HEK293 (cell line): ENCODE measurements around the gene SYNGR4.
A peak's percentile ranks its signal among the peaks of the same experiment; 100 is the strongest.

ENCODE experiments used
- ATF2 ChIP-seq: fragments of 450-650 bp; formaldehyde crosslinking; IDR thresholded peaks from 2 replicates; pipeline ENCODE4 v1.5.1; 2016; ENCODE audit warnings: missing biosample characterization, missing genetic modification characterization, low read depth
- HOXC10 ChIP-seq: sonication (generic); formaldehyde crosslinking; IDR thresholded peaks from 2 replicates; pipeline ENCODE4 v1.8.1; 2023; ENCODE audit warnings: mild to moderate bottlenecking, missing genetic modification reagents
- IKZF3 ChIP-seq: fragments of 450-650 bp; IDR thresholded peaks from 2 replicates; pipeline ENCODE4 v1.5.0; 2018; ENCODE audit warnings: missing biosample characterization, mild to moderate bottlenecking, missing genetic modification characterization, moderate library complexity
- MYNN ChIP-seq: fragments of 450-650 bp; formaldehyde crosslinking; IDR thresholded peaks from 2 replicates; pipeline ENCODE4 v1.5.1; 2016; ENCODE audit warnings: missing biosample characterization, missing genetic modification characterization, borderline replicate concordance
- SALL2 ChIP-seq: fragments of 450-650 bp; formaldehyde crosslinking; IDR thresholded peaks from 2 replicates; pipeline ENCODE4 v1.5.0; 2017; ENCODE audit warnings: missing biosample characterization, mild to moderate bottlenecking, missing genetic modification characterization, borderline replicate concordance
- ZBTB11 ChIP-seq: fragments of 450-650 bp; formaldehyde crosslinking; conservative IDR thresholded peaks from 2 replicates; pipeline ENCODE4 v1.5.1; 2016; ENCODE audit warnings: low read depth, missing biosample characterization, missing genetic modification characterization
- ZBTB17 ChIP-seq: fragments of 450-650 bp; formaldehyde crosslinking; IDR thresholded peaks from 2 replicates; pipeline ENCODE4 v1.5.1; 2016; ENCODE audit warnings: missing biosample characterization, missing genetic modification characterization
- ZBTB21 ChIP-seq: fragments of 450-650 bp; formaldehyde crosslinking; IDR thresholded peaks from 2 replicates; pipeline ENCODE4 v1.5.1; 2017; ENCODE audit warnings: missing biosample characterization, missing genetic modification characterization
- ZBTB8A ChIP-seq: fragments of 450-650 bp; formaldehyde crosslinking; IDR thresholded peaks from 2 replicates; pipeline ENCODE4 v1.5.1; 2016; ENCODE audit warnings: missing biosample characterization, missing genetic modification characterization
- ZFP3 ChIP-seq: fragments of 450-650 bp; formaldehyde crosslinking; IDR thresholded peaks from 2 replicates; pipeline ENCODE4 v1.5.1; 2016; ENCODE audit warnings: low read depth, missing biosample characterization, missing genetic modification characterization
- ZNF114 ChIP-seq: fragments of 450-650 bp; formaldehyde crosslinking; IDR thresholded peaks from 2 replicates; pipeline ENCODE4 v1.5.0; 2017; ENCODE audit warnings: missing biosample characterization, missing genetic modification characterization
- ZNF202 ChIP-seq: fragments of 450-650 bp; formaldehyde crosslinking; IDR thresholded peaks from 2 replicates; pipeline ENCODE4 v1.5.1; 2016; ENCODE audit warnings: missing biosample characterization, missing genetic modification characterization, borderline replicate concordance
- ZNF214 ChIP-seq: fragments of 450-650 bp; formaldehyde crosslinking; IDR thresholded peaks from 2 replicates; pipeline ENCODE4 v1.5.1; 2017; ENCODE audit warnings: missing biosample characterization, mild to moderate bottlenecking, missing genetic modification characterization, borderline replicate concordance
- ZNF221 ChIP-seq: fragments of 450-650 bp; formaldehyde crosslinking; IDR thresholded peaks from 2 replicates; pipeline ENCODE4 v1.5.1; 2017; ENCODE audit warnings: missing biosample characterization, missing genetic modification characterization, borderline replicate concordance
- ZNF239 ChIP-seq: fragments of 450-650 bp; formaldehyde crosslinking; IDR thresholded peaks from 2 replicates; pipeline ENCODE4 v1.5.1; 2016; ENCODE audit warnings: missing biosample characterization, missing genetic modification characterization
- ZNF24 ChIP-seq: fragments of 450-650 bp; formaldehyde crosslinking; IDR thresholded peaks from 2 replicates; pipeline ENCODE4 v1.5.1; 2016; ENCODE audit warnings: missing biosample characterization, missing genetic modification characterization
- ZNF274 ChIP-seq, 2 experiments: fragments of 200-500 bp in 1 of 2; fragments of 450-650 bp in 1 of 2; sonication (Bioruptor generic) in 1 of 2; formaldehyde crosslinking in 1 of 2; IDR thresholded peaks; 2 replicates each; pipeline versions ENCODE4 v1.5.1 to v1.6.1; 2014 to 2016; ENCODE audit warnings: borderline replicate concordance in 1 of 2, inconsistent platforms in 1 of 2, low read length in 1 of 2, missing biosample characterization in 1 of 2, missing genetic modification characterization in 1 of 2
- ZNF48 ChIP-seq: fragments of 450-650 bp; formaldehyde crosslinking; IDR thresholded peaks from 2 replicates; pipeline ENCODE4 v1.5.1; 2016; ENCODE audit warnings: missing biosample characterization, missing genetic modification characterization
- ZNF544 ChIP-seq: fragments of 450-650 bp; formaldehyde crosslinking; IDR thresholded peaks from 2 replicates; pipeline ENCODE4 v1.5.0; 2017; ENCODE audit warnings: missing biosample characterization, missing genetic modification characterization
- ZNF548 ChIP-seq: fragments of 450-650 bp; formaldehyde crosslinking; IDR thresholded peaks from 2 replicates; pipeline ENCODE4 v1.5.1; 2016; ENCODE audit warnings: missing biosample characterization, missing genetic modification characterization
- ZNF660 ChIP-seq: fragments of 450-650 bp; IDR thresholded peaks from 2 replicates; pipeline ENCODE4 v1.5.1; 2018; ENCODE audit warnings: missing biosample characterization, mild to moderate bottlenecking, missing genetic modification characterization
- ZNF747 ChIP-seq: fragments of 450-650 bp; formaldehyde crosslinking; IDR thresholded peaks from 2 replicates; pipeline ENCODE4 v1.5.1; 2016; ENCODE audit warnings: missing biosample characterization, missing genetic modification characterization
- ZNF776 ChIP-seq: fragments of 450-650 bp; formaldehyde crosslinking; IDR thresholded peaks from 2 replicates; pipeline ENCODE4 v1.5.0; 2017; ENCODE audit warnings: missing biosample characterization, missing genetic modification characterization, borderline replicate concordance
- ZNF777 ChIP-seq: fragments of 450-650 bp; formaldehyde crosslinking; IDR thresholded peaks from 2 replicates; pipeline ENCODE4 v1.5.1; 2017; ENCODE audit warnings: missing biosample characterization, missing genetic modification characterization, borderline replicate concordance
- ZNF830 ChIP-seq: fragments of 450-650 bp; IDR thresholded peaks from 2 replicates; pipeline ENCODE4 v1.5.0; 2018; ENCODE audit warnings: missing biosample characterization, missing genetic modification characterization, low read depth, mild to moderate bottlenecking, moderate library complexity
- ZNF837 ChIP-seq: fragments of 450-650 bp; formaldehyde crosslinking; IDR thresholded peaks from 2 replicates; pipeline ENCODE4 v1.5.1; 2016; ENCODE audit warnings: missing biosample characterization, missing genetic modification characterization
- ZSCAN18 ChIP-seq: fragments of 450-650 bp; formaldehyde crosslinking; IDR thresholded peaks from 2 replicates; pipeline ENCODE4 v1.5.1; 2016; ENCODE audit warnings: missing biosample characterization, missing genetic modification characterization
- ZXDB ChIP-seq: fragments of 450-650 bp; formaldehyde crosslinking; IDR thresholded peaks from 2 replicates; pipeline ENCODE4 v1.5.1; 2016; ENCODE audit warnings: missing biosample characterization, missing genetic modification characterization
- TF ChIP-seq, protein P1 (sequence below): fragments of 450-650 bp; formaldehyde crosslinking; IDR thresholded peaks from 2 replicates; pipeline ENCODE4 v1.5.1; 2017; ENCODE audit warnings: missing biosample characterization, missing genetic modification characterization
- TF ChIP-seq, protein P2 (sequence below): fragments of 450-650 bp; formaldehyde crosslinking; IDR thresholded peaks from 2 replicates; pipeline ENCODE4; 2016; ENCODE audit warnings: missing biosample characterization, missing genetic modification characterization

The SYNGR4 gene

GRCh38 chr19:48332662-48333466, 31.3 kb upstream of the SYNGR4 start (continued):
- TF ChIP-seq ZFP3 (tag by site-specific recombination) (no peak), ZNF114 (tag by site-specific recombination) (no peak), HOXC10 (CRISPR knock-in tag) (peak; percentile 49; the same call in 1 of the 2 replicates), ZBTB11 (tag by site-specific recombination) (0 out of 2 replicates have a peak, but pooled peaks have one; percentile 14), ZBTB8A (tag by site-specific recombination) (peak; percentile 93), ZNF544 (no peak), ZNF48 (tag by site-specific recombination) (no peak), ZNF777 (tag by site-specific recombination) (no peak), ZNF837 (tag by site-specific recombination) (no peak), ZNF214 (no peak), ZBTB21 (tag by site-specific recombination) (no peak), ZNF660 (tag by site-specific recombination) (0 out of 2 replicates have a peak, but pooled peaks have one; percentile 60), ZNF274 (IDR thresholded peaks at IDR 0.05; ENCODE audit: low read length) (no peak), ZNF274 (tag by site-specific recombination; IDR thresholded peaks at IDR 0.05; ENCODE audit: borderline replicate concordance) (no peak), ZNF239 (tag by site-specific recombination) (no peak), ZNF747 (tag by site-specific recombination) (no peak), ZNF830 (tag by site-specific recombination) (no peak), SALL2 (tag by site-specific recombination) (no peak), ZSCAN18 (tag by site-specific recombination) (no peak), ZXDB (tag by site-specific recombination) (peak; percentile 47), ATF2 (no peak), IKZF3 (tag by site-specific recombination) (no peak), ZNF221 (no peak), ZNF776 (tag by site-specific recombination) (no peak), ZNF548 (tag by site-specific recombination) (no peak), ZNF24 (peak; percentile 62), MYNN (tag by site-specific recombination) (no peak), ZBTB17 (tag by site-specific recombination) (peak; percentile 83; the same call in 1 of the 2 replicates), ZNF202 (tag by site-specific recombination) (no peak)
- TF ChIP-seq, protein P1, sequence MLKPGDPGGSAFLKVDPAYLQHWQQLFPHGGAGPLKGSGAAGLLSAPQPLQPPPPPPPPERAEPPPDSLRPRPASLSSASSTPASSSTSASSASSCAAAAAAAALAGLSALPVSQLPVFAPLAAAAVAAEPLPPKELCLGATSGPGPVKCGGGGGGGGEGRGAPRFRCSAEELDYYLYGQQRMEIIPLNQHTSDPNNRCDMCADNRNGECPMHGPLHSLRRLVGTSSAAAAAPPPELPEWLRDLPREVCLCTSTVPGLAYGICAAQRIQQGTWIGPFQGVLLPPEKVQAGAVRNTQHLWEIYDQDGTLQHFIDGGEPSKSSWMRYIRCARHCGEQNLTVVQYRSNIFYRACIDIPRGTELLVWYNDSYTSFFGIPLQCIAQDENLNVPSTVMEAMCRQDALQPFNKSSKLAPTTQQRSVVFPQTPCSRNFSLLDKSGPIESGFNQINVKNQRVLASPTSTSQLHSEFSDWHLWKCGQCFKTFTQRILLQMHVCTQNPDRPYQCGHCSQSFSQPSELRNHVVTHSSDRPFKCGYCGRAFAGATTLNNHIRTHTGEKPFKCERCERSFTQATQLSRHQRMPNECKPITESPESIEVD = no peak
- TF ChIP-seq, protein P2, sequence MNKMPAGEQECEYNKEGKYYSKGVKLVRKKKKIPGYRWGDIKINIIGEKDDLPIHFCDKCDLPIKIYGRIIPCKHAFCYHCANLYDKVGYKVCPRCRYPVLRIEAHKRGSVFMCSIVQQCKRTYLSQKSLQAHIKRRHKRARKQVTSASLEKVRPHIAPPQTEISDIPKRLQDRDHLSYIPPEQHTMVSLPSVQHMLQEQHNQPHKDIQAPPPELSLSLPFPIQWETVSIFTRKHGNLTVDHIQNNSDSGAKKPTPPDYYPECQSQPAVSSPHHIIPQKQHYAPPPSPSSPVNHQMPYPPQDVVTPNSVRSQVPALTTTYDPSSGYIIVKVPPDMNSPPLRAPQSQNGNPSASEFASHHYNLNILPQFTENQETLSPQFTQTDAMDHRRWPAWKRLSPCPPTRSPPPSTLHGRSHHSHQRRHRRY (tag by site-specific recombination) = no peak
